22Rv1 (cell line): ENCODE results near the gene ATP10B.

Source experiments
- CTCF ChIP-seq: fragments of 450-650 bp; IDR thresholded peaks from 2 replicates; pipeline ENCODE4 v1.5.1; 2017; ENCODE audit warnings: mild to moderate bottlenecking
- ZFX ChIP-seq: fragments of 450-650 bp; IDR thresholded peaks from 2 replicates; pipeline ENCODE4 v1.6.1; 2017; ENCODE audit warnings: antibody characterized with exemption, borderline replicate concordance

DNA sequence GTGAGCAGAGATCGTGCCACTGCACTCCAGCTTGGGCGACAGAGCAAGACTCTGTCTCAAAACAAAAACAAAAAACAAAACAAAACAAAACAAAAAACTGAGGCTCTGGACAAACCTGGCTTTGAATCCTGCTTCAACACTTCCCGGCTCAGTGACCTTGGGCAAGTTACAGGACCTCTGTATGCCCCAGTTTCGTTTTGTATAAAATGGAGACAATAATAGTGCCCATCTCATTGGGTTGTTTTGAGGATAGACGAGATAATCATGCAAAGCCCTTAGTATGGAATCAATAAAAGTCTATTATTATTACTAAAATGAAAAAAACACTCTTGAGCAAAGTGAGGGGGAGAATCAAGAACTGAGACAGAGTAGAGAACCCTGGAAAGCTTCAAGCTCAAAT, 184.9 kb downstream of the ATP10B start:
- no peak for TF ChIP-seq CTCF
- no peak for TF ChIP-seq ZFX
